Measurements from ENCODE around the gene ADAMTS14.

Gene ADAMTS14

GRCh38 chr10:70740406-70741288, 68.3 kb downstream of the ADAMTS14 start:
- Histone ChIP-seq H3K4me3 (ENCODE audit: low read depth in 1 of 2, low read length in 2 of 2) (no peak overlapping the region), H3K4me1 (ENCODE audit: control insufficient read depth in 1 of 2, insufficient read depth in 2 of 2, low read length in 2 of 2) (peaks cover 41 to 44% of the 10 kb centered on the region in 2 donors), H3K9ac (ENCODE audit: low read depth in 1 of 2, low read length in 2 of 2) (no peak overlapping the region), H3K27me3 (ENCODE audit: control insufficient read depth in 1 of 2, insufficient read depth in 2 of 2, low read length in 2 of 2) (no peaks in the 10 kb centered on the region), H3K36me3 (ENCODE audit: control insufficient read depth in 1 of 2, insufficient read depth in 2 of 2, low read length in 2 of 2) (no peaks in the 10 kb centered on the region), H3K27ac (ENCODE audit: low read depth, low read length) (no peak overlapping the region), H3K9me3 (ENCODE audit: control insufficient read depth in 1 of 2, low read length in 2 of 2) (no peaks in the 10 kb centered on the region)

- Histone ChIP-seq H3K4me3 (ENCODE audit: low read depth in 1 of 2, low read length in 2 of 2) (no peak overlapping the region), H3K36me3 (ENCODE audit: control insufficient read depth in 1 of 2, insufficient read depth in 2 of 2, low read length in 2 of 2) (no peaks in the 10 kb centered on the region), H3K27ac (ENCODE audit: low read depth, low read length) (peak overlapping the region; percentile 13), H3K27me3 (ENCODE audit: control insufficient read depth in 1 of 2, insufficient read depth in 2 of 2, low read length in 2 of 2) (no peaks in the 10 kb centered on the region), H3K4me1 (ENCODE audit: control insufficient read depth in 1 of 2, insufficient read depth in 2 of 2, low read length in 2 of 2) (peaks cover 30 to 35% of the 10 kb centered on the region in 2 donors), H3K9me3 (ENCODE audit: control insufficient read depth in 1 of 2, low read length in 2 of 2) (no peaks in the 10 kb centered on the region), H3K9ac (ENCODE audit: low read depth in 1 of 2, low read length in 2 of 2) (no peak overlapping the region)
Observed at GRCh38 chr10:70742537-70743429, 70.5 kb downstream of the ADAMTS14 start.

GRCh38 chr10:70743430-70743788, 71.1 kb downstream of the ADAMTS14 start:
- H3K36me3 ChIP-seq (ENCODE audit: control insufficient read depth in 1 of 2, insufficient read depth in 2 of 2, low read length in 2 of 2) = no peaks in the 10 kb centered on the region
- peaks cover 26 to 29% of the 10 kb centered on the region in 2 donors for H3K4me1 ChIP-seq (ENCODE audit: control insufficient read depth in 1 of 2, insufficient read depth in 2 of 2, low read length in 2 of 2)
- H3K27ac ChIP-seq (ENCODE audit: low read depth, low read length) = peak overlapping the region; percentile 35
- no peaks in the 10 kb centered on the region for H3K27me3 ChIP-seq (ENCODE audit: control insufficient read depth in 1 of 2, insufficient read depth in 2 of 2, low read length in 2 of 2)
- H3K4me3 ChIP-seq (ENCODE audit: low read depth in 1 of 2, low read length in 2 of 2) = no peak overlapping the region
- H3K9ac ChIP-seq (ENCODE audit: low read depth in 1 of 2, low read length in 2 of 2) = no peak overlapping the region
- no peaks in the 10 kb centered on the region for H3K9me3 ChIP-seq (ENCODE audit: control insufficient read depth in 1 of 2, low read length in 2 of 2)

GRCh38 chr10:70743879-70744278, 71.6 kb downstream of the ADAMTS14 start:
- peak overlapping the region; percentile 35 for H3K27ac ChIP-seq (ENCODE audit: low read depth, low read length)
- H3K9ac ChIP-seq (ENCODE audit: low read depth in 1 of 2, low read length in 2 of 2) = no peak overlapping the region
- H3K4me1 ChIP-seq (ENCODE audit: control insufficient read depth in 1 of 2, insufficient read depth in 2 of 2, low read length in 2 of 2) = peaks cover 22 to 24% of the 10 kb centered on the region in 2 donors
- no peak overlapping the region for H3K4me3 ChIP-seq (ENCODE audit: low read depth in 1 of 2, low read length in 2 of 2)
- H3K36me3 ChIP-seq (ENCODE audit: control insufficient read depth in 1 of 2, insufficient read depth in 2 of 2, low read length in 2 of 2) = no peaks in the 10 kb centered on the region
- no peaks in the 10 kb centered on the region for H3K27me3 ChIP-seq (ENCODE audit: control insufficient read depth in 1 of 2, insufficient read depth in 2 of 2, low read length in 2 of 2)
- H3K9me3 ChIP-seq (ENCODE audit: control insufficient read depth in 1 of 2, low read length in 2 of 2) = no peaks in the 10 kb centered on the region

GRCh38 chr10:70744617-70745143, 72.4 kb downstream of the ADAMTS14 start:
- no peaks in the 10 kb centered on the region for H3K9me3 ChIP-seq (ENCODE audit: control insufficient read depth in 1 of 2, low read length in 2 of 2)
- peaks cover 22 to 24% of the 10 kb centered on the region in 2 donors for H3K4me1 ChIP-seq (ENCODE audit: control insufficient read depth in 1 of 2, insufficient read depth in 2 of 2, low read length in 2 of 2)
- H3K9ac ChIP-seq (ENCODE audit: low read depth in 1 of 2, low read length in 2 of 2) = no peak overlapping the region
- no peak overlapping the region for H3K27ac ChIP-seq (ENCODE audit: low read depth, low read length)
- H3K36me3 ChIP-seq (ENCODE audit: control insufficient read depth in 1 of 2, insufficient read depth in 2 of 2, low read length in 2 of 2) = no peaks in the 10 kb centered on the region
- no peak overlapping the region for H3K4me3 ChIP-seq (ENCODE audit: low read depth in 1 of 2, low read length in 2 of 2)
- no peaks in the 10 kb centered on the region for H3K27me3 ChIP-seq (ENCODE audit: control insufficient read depth in 1 of 2, insufficient read depth in 2 of 2, low read length in 2 of 2)

- Histone ChIP-seq H3K27me3 (ENCODE audit: control insufficient read depth in 1 of 2, insufficient read depth in 2 of 2, low read length in 2 of 2) (no peaks in the 10 kb centered on the region), H3K27ac (ENCODE audit: low read depth, low read length) (no peak overlapping the region), H3K9me3 (ENCODE audit: control insufficient read depth in 1 of 2, low read length in 2 of 2) (no peaks in the 10 kb centered on the region), H3K36me3 (ENCODE audit: control insufficient read depth in 1 of 2, insufficient read depth in 2 of 2, low read length in 2 of 2) (no peaks in the 10 kb centered on the region), H3K4me1 (ENCODE audit: control insufficient read depth in 1 of 2, insufficient read depth in 2 of 2, low read length in 2 of 2) (peaks cover 22 to 24% of the 10 kb centered on the region in 2 donors), H3K4me3 (ENCODE audit: low read depth in 1 of 2, low read length in 2 of 2) (no peak overlapping the region), H3K9ac (ENCODE audit: low read depth in 1 of 2, low read length in 2 of 2) (no peak overlapping the region)
Observed at GRCh38 chr10:70745555-70745954, 73.2 kb downstream of the ADAMTS14 start.

GRCh38 chr10:70747192-70747965, 75.1 kb downstream of the ADAMTS14 start:
- no peak overlapping the region for H3K9ac ChIP-seq (ENCODE audit: low read depth in 1 of 2, low read length in 2 of 2)

DNA sequence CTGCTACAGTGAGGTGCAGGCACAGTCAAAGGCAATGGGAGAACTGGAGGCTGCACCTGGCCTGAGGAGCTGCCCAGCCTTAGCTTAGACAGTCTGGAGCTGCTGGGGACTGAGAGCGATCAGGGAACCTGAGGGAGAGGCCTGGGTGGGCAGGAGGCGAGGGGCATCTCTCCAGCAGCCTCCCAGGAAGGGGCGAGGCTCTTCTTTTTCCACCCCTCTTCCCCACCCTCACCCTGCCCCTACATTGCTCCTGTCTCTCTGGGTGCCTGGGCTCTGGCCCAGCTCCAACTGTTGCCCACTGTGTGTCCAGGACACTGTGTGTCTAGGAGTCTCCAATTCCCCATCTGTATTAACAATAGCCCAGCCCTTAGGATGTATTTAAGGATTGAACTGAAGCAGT, 76.0 kb downstream of the ADAMTS14 start:
- Histone ChIP-seq H3K27me3 (ENCODE audit: control insufficient read depth in 1 of 2, insufficient read depth in 2 of 2, low read length in 2 of 2) (no peaks in the 10 kb centered on the region), H3K9ac (ENCODE audit: low read depth in 1 of 2, low read length in 2 of 2) (no peak overlapping the region), H3K27ac (ENCODE audit: low read depth, low read length) (no peak overlapping the region), H3K9me3 (ENCODE audit: control insufficient read depth in 1 of 2, low read length in 2 of 2) (no peaks in the 10 kb centered on the region), H3K36me3 (ENCODE audit: control insufficient read depth in 1 of 2, insufficient read depth in 2 of 2, low read length in 2 of 2) (no peaks in the 10 kb centered on the region), H3K4me1 (ENCODE audit: control insufficient read depth in 1 of 2, insufficient read depth in 2 of 2, low read length in 2 of 2) (peaks cover 6% of the 10 kb centered on the region in 2 donors), H3K4me3 (ENCODE audit: low read depth in 1 of 2, low read length in 2 of 2) (no peak overlapping the region)

More at GRCh38 chr10:70747192-70747965, 75.1 kb downstream of the ADAMTS14 start:
- Histone ChIP-seq H3K27ac (ENCODE audit: low read depth, low read length) (no peak overlapping the region), H3K4me3 (ENCODE audit: low read depth in 1 of 2, low read length in 2 of 2) (no peak overlapping the region), H3K27me3 (ENCODE audit: control insufficient read depth in 1 of 2, insufficient read depth in 2 of 2, low read length in 2 of 2) (no peaks in the 10 kb centered on the region), H3K4me1 (ENCODE audit: control insufficient read depth in 1 of 2, insufficient read depth in 2 of 2, low read length in 2 of 2) (peaks cover 15 to 16% of the 10 kb centered on the region in 2 donors), H3K9me3 (ENCODE audit: control insufficient read depth in 1 of 2, low read length in 2 of 2) (no peaks in the 10 kb centered on the region), H3K36me3 (ENCODE audit: control insufficient read depth in 1 of 2, insufficient read depth in 2 of 2, low read length in 2 of 2) (no peaks in the 10 kb centered on the region)

GRCh38 chr10:70748801-70749573, 76.7 kb downstream of the ADAMTS14 start:
- Histone ChIP-seq H3K9me3 (ENCODE audit: control insufficient read depth in 1 of 2, low read length in 2 of 2) (no peaks in the 10 kb centered on the region), H3K4me1 (ENCODE audit: control insufficient read depth in 1 of 2, insufficient read depth in 2 of 2, low read length in 2 of 2) (no peaks in the 10 kb centered on the region), H3K27me3 (ENCODE audit: control insufficient read depth in 1 of 2, insufficient read depth in 2 of 2, low read length in 2 of 2) (no peaks in the 10 kb centered on the region), H3K9ac (ENCODE audit: low read depth in 1 of 2, low read length in 2 of 2) (no peak overlapping the region), H3K4me3 (ENCODE audit: low read depth in 1 of 2, low read length in 2 of 2) (no peak overlapping the region), H3K36me3 (ENCODE audit: control insufficient read depth in 1 of 2, insufficient read depth in 2 of 2, low read length in 2 of 2) (no peaks in the 10 kb centered on the region), H3K27ac (ENCODE audit: low read depth, low read length) (no peak overlapping the region)

Data from duodenal mucosa (tissue), 2 donors.